GM12865 (cell line): ENCODE measurements around the gene ACVR2B.
A peak's percentile ranks its signal among the peaks of the same experiment; 100 is the strongest.

Experiments used
- DNase-seq: peaks from one replicate; pipeline ENCODE4 v3.0.0; 2010; ENCODE audit warnings: low read depth
- H3K4me3 ChIP-seq: 2 replicates; pipeline ENCODE4 v1.5.1; 2011; ENCODE audit warnings: mild to moderate bottlenecking, low read depth, low read length, control low read depth
- TF ChIP-seq, protein P1 (sequence below): IDR thresholded peaks from 2 replicates; pipeline ENCODE4 v1.5.1; 2011; ENCODE audit warnings: low read length, control low read depth, low read depth, inconsistent platforms; ENCODE audit not compliant: insufficient read depth; ENCODE audit errors: missing control alignments

Gene ACVR2B

DNA sequence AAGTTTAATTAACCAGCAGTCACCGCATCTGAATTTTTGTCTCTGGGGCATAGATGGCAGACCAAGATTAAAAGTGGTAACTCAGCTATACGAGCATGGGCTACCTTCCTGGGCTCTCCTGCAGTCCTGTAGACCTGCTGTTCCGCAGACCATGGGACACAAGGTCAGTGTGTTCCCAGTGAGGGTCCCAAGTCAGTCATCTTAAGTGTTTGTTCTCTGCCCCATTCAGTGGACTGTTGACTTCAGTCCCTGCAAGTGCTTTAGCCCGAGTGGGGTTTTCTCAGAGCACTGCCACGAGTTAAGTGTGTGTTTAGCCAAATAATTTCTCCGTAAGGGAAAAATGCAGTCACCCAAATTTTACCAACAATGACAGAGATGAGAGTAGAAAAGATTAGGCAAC is 37.5 kb downstream of the ACVR2B start:
- no peak overlapping the region for H3K4me3 ChIP-seq
- TF ChIP-seq, protein P1, sequence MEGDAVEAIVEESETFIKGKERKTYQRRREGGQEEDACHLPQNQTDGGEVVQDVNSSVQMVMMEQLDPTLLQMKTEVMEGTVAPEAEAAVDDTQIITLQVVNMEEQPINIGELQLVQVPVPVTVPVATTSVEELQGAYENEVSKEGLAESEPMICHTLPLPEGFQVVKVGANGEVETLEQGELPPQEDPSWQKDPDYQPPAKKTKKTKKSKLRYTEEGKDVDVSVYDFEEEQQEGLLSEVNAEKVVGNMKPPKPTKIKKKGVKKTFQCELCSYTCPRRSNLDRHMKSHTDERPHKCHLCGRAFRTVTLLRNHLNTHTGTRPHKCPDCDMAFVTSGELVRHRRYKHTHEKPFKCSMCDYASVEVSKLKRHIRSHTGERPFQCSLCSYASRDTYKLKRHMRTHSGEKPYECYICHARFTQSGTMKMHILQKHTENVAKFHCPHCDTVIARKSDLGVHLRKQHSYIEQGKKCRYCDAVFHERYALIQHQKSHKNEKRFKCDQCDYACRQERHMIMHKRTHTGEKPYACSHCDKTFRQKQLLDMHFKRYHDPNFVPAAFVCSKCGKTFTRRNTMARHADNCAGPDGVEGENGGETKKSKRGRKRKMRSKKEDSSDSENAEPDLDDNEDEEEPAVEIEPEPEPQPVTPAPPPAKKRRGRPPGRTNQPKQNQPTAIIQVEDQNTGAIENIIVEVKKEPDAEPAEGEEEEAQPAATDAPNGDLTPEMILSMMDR, result no peak
- DNase-seq, result no peak

DNA sequence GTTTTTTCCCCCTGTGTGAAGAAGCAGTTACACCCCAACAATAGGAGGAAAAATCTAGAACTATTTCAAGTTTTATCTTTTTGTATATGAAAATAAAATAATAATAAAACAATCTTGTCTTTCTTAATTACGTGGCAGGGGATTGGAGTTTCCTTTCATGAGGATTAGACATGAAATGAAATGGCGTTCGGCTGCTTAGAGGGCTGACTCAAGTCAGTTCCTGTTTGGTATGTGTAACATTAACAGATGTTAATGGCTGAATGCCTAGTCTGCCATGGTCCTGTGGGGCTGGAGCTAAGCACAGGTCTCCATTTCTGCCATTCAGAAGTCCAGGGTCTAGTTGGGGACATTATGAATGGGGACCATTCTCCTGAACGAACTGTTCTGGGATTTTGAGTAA is 39.3 kb downstream of the ACVR2B start:
- no peak overlapping the region for H3K4me3 ChIP-seq
- TF ChIP-seq, protein P1, result no peak
- DNase-seq, result no peak

DNA sequence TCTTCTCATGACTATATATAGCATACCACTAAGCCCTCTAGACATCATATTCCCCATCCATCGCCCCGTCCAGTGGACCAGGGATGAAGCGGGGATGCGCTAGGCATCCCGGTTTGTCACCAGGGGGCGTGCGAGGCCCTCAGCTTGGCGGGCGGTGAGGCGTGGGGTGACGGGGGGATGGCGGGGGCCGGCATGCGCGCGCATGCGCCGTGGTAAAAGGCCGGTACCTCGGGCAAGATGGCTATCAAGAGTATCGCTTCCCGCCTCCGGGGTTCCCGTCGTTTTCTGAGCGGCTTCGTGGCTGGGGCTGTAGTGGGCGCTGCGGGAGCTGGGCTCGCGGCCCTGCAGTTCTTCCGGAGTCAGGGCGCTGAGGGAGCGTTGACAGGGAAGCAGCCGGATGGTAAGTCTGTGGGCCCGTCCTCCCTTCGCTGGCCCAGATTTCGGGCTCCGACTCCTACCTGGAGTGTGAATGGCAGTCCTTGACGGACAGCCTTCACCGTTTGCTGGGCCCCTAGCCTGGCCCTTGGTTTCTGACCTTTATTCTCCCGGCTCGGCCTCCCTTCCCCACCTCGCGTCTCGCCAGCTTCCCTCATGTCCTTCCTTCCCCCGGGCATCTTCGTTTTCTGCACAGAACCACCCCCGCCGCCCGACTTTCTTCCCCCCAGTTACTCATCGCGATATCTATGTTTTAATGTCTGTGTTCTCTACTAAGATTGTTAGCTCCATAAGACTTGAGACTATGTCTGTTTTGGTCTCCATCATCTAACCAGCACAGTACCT is 42.6 kb downstream of the ACVR2B start, which contains the start of gene EXOG:
Gene EXOG, plus strand, starts transcription at position 210 of the 780 bp plus-strand sequence. Its CDS starts 28 bp downstream, at position 238.
- H3K4me3 ChIP-seq, result peak within 1 kb of the TSS; percentile 78
- TF ChIP-seq, protein P1, result peak; percentile 94
- DNase-seq, result peak; percentile 96

DNA sequence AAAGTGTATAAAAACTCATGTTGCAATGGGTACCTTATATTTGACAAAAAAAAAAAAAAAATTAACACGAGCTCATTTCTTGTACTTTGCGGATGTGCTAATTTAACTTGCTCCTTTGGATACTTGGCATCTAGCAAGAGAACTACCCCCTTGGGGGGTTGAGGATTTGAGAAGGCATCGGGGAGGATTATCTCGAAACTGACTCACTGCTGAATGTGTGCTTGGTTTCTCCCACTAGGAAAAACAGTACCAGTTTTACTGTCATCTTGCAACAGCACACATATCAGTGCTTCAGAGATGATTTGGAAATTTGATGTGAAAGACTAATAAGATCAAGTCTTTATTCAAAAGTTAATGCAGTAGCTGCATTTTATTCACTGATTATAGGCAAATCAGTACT is 43.3 kb downstream of the ACVR2B start:
- DNase-seq, result peak; percentile 7
- H3K4me3 ChIP-seq, result peak overlapping the region; percentile 78

DNA sequence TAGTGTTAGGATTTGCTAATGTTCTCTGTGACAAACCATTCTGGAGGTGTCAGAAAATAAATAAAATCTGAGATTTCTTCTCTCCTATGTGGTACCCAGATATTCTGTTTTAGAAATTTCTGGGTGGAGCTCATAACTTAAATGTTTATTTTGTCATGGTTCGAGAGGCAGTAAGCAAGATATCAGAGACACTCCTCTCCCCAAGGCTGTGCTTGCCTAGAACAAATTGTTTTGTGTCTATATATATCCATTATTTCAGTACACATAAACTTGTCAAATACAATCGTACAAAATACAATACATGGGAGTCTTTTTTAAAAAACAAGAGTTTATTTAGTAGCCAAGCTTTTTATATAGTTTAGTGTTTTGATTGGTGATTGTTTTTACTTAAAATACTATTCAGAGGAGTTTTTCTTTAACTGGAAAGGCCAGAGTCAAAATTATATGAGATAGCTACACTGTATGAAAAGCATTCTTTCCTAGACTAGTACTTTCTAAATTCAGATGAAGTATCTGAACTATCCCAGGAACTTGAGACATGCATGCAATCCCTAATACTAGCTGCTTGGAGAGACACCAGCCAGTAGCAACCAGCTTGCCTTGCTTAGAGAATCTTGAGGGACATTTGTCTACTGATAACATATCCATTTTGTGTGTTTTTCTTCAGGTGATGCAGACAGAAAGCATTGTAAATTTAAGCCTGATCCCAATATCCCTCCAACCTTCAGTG is 47.2 kb downstream of the ACVR2B start:
- TF ChIP-seq, protein P1, result no peak
- no peak overlapping the region for H3K4me3 ChIP-seq
- no peak for DNase-seq

More for the DNA sequence above, 43.3 kb downstream of the ACVR2B start:
- TF ChIP-seq, protein P1, result no peak

DNA sequence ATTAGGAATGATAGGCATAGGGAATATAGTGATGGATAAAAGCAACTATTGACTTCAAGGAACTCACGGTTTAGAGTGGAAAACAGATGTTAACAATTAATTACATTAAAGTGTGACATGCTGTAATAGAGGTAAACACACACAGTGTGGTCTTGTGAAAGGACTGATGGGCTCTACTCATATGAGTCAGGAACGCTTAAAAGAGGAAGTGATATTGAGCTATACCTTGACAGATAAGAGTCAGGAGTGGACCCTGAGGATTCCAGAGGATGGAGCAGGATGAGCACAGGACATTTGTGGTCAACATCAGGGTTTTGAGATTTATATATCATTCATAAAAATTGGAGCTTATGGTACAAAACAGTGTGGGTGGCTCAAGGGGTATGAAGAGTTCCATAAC is 53.4 kb downstream of the ACVR2B start:
- TF ChIP-seq, protein P1, result no peak
- no peak overlapping the region for H3K4me3 ChIP-seq
- peak; percentile 40 for DNase-seq
